ENCODE measurements around the gene TYW1.

- TF ChIP-seq ZNF660 (tag by site-specific recombination; IDR thresholded peaks at IDR 0.05) (no peak), YY1 (tag by site-specific recombination; IDR thresholded peaks at IDR 0.05) (no peak), PRDM4 (tag by site-specific recombination; IDR thresholded peaks at IDR 0.05) (no peak), PBX3 (CRISPR knock-in tag; IDR thresholded peaks at IDR 0.05) (no peak), KLF1 (tag by site-specific recombination; IDR thresholded peaks at IDR 0.05) (no peak), ZNF24 (tag by site-specific recombination; IDR thresholded peaks at IDR 0.05) (no peak), TCF7L2 (IDR thresholded peaks at IDR 0.05; ENCODE audit: borderline replicate concordance, low read depth, low read length) (no peak)
Observed at GRCh38 chr7:67033251-67033650, 36.6 kb downstream of the TYW1 start.

Data from HEK293 (cell line).